Stimulated activated CD4-positive, alpha-beta T cell treated with anti-CD3 and anti-CD28 coated beads, Interleukin-4, amount 100 ng/mL, for 24 hours (primary cell): Measurements from ENCODE around the gene B3GAT1.

Source experiments
- DNase-seq: peaks from one replicate; pipeline ENCODE4 v3.0.0-alpha.2; 2020

Gene B3GAT1

GRCh38 chr11:134390706-134391569 is 21.1 kb downstream of the B3GAT1 start:
- no peak for DNase-seq

GRCh38 chr11:134389464-134390180 is 22.4 kb downstream of the B3GAT1 start:
- DNase-seq = no peak

GRCh38 chr11:134388590-134388989 is 23.5 kb downstream of the B3GAT1 start:
- DNase-seq = no peak

- DNase-seq = no peak
Observed at GRCh38 chr11:134387501-134387900, 24.5 kb downstream of the B3GAT1 start.

GRCh38 chr11:134386945-134387344 is 25.1 kb downstream of the B3GAT1 start:
- no peak for DNase-seq

GRCh38 chr11:134385774-134386565 is 26.1 kb downstream of the B3GAT1 start:
- DNase-seq = no peak

GRCh38 chr11:134385171-134385570 is 26.9 kb downstream of the B3GAT1 start:
- DNase-seq = no peak

- DNase-seq = no peak
Observed at GRCh38 chr11:134384406-134384805, 27.6 kb downstream of the B3GAT1 start.

- no peak for DNase-seq
Observed at GRCh38 chr11:134383576-134384221, 28.3 kb downstream of the B3GAT1 start.

- no peak for DNase-seq
Observed at GRCh38 chr11:134382830-134383229, 29.2 kb downstream of the B3GAT1 start.

GRCh38 chr11:134382257-134382656 is 29.8 kb downstream of the B3GAT1 start:
- DNase-seq = no peak

- DNase-seq = no peak
Observed at GRCh38 chr11:134380785-134381184, 31.3 kb downstream of the B3GAT1 start.

GRCh38 chr11:134380229-134380628 is 31.8 kb downstream of the B3GAT1 start:
- no peak for DNase-seq

- no peak for DNase-seq
Observed at GRCh38 chr11:134379241-134379640, 32.8 kb downstream of the B3GAT1 start.

- no peak for DNase-seq
Observed at GRCh38 chr11:134377876-134378275, 34.2 kb downstream of the B3GAT1 start.

GRCh38 chr11:134376150-134376921 is 35.7 kb downstream of the B3GAT1 start:
- DNase-seq = no peak

GRCh38 chr11:134374891-134375550 is 37.0 kb downstream of the B3GAT1 start:
- DNase-seq = no peak

- no peak for DNase-seq
Observed at GRCh38 chr11:134374171-134374570, 37.9 kb downstream of the B3GAT1 start.

GRCh38 chr11:134373591-134374052 is 38.4 kb downstream of the B3GAT1 start:
- DNase-seq = no peak

- DNase-seq = no peak
Observed at GRCh38 chr11:134372961-134373360, 39.1 kb downstream of the B3GAT1 start.

GRCh38 chr11:134372536-134372935 is 39.5 kb downstream of the B3GAT1 start:
- no peak for DNase-seq
